Measurements from ENCODE around the gene RGS19.
"Not testable (repeated sequence)": the region's sequence is repeated elsewhere in the genome, so short reads cannot be mapped to it uniquely, and the experiment has no call there.

The RGS19 gene

GRCh38 chr20:64095455-64095854 is 16.1 kb upstream of the RGS19 start:
- DNase-seq (ENCODE audit: low read depth): no peak

DNA sequence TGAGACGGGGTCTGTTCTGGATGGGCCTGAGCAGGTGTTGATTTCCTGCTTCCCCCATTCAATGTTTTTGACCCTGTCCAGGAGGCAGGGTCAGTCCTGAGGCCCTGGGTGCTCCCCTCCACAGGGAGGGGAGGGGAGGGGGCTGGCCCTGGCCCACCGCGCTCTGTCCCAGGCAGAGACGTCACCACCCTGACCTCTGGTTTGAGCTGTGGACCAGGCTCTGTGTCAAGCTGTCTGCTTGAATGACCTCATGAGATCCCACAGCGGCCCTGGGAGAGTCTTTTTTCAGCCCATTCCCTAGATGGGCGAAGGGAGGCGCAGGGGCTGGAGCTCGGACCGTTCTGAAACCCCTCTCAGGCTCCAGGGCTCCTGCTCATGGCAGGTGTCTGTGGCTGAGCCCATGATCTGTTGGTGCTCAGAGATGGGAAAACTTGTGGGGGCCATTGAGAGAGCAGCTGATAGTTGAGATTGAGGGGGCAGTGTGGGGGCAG is 13.7 kb upstream of the RGS19 start:
- no peak for DNase-seq (ENCODE audit: low read depth)

- no peak for DNase-seq (ENCODE audit: low read depth)
Observed at GRCh38 chr20:64092258-64093012, 13.1 kb upstream of the RGS19 start.

DNA sequence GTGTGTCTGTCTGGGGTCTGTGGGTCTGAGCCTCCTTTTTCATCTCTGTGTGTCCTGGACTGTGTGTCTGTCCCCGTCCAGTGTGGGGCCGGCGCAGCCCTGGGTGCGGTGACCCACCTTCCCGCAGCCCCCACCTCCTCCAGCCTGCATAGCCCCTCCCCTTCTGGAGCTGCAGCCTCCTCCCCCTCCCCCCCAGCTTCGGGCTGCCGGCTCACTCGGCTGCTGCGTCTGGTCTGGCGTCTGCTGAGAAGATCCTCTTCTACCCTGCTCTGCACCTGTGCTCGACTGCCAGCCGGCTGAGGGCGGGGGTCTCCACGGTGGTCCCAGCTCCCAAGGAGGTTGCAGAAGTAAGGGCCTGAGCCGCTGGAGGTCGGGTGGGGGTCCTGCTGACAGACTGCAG is 12.5 kb upstream of the RGS19 start:
- no peak for DNase-seq (ENCODE audit: low read depth)

- DNase-seq (ENCODE audit: low read depth): no peak
Observed at GRCh38 chr20:64091340-64091739, 12.0 kb upstream of the RGS19 start.

- no peak for DNase-seq (ENCODE audit: low read depth)
Observed at GRCh38 chr20:64090165-64090564, 10.8 kb upstream of the RGS19 start.

GRCh38 chr20:64088586-64088985 is 9.3 kb upstream of the RGS19 start:
- DNase-seq (ENCODE audit: low read depth): not testable (repeated sequence)

- not testable (repeated sequence) for DNase-seq (ENCODE audit: low read depth)
Observed at GRCh38 chr20:64087226-64087825, 8.0 kb upstream of the RGS19 start.

- no peak for DNase-seq (ENCODE audit: low read depth)
Observed at GRCh38 chr20:64086801-64087200, 7.5 kb upstream of the RGS19 start.

- no peak for DNase-seq (ENCODE audit: low read depth)
Observed at GRCh38 chr20:64084685-64085152, 5.4 kb upstream of the RGS19 start.

DNA sequence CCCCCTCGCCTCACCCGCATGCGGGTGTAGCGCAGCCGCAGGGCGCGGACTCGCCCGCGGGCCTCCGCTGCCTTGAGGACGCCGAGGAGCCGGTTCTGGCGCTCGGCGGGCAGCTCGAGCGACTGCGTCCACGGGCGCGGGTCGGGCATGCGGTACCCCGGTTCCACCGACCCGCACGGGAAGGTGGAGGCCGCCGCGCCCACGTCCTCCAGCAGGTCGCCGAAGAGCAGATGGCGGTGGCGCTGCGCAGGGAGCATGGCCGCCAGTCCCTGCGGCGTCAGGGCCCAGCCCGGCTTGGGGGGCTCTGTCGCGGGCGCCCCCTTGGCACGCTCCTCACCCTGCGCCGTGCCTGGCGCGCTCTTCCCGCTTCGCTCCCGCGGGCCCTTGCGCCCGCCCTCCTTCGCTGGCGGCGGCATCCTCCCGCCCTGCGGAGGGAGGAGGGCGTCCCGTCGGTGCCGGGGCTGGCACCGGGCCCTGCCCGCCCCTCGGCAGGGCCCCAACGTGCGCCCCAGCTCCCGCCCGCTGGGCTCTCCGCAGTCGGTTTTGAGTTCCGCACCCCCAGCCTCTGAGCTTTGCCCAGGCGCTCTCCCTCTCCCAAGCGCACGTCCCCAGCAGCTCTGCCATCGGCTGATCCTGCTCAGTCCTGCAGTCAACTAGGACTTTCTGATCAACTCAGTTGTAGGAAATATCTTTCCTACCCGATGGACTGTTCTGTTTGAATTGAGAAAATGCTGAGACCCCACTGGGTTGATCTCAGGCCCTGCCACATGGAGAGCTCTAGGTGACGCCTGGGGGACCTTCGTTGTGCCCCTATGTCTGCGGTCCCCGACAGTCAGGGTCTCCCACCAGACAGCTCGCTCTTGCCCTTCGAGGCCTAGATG is 4.7 kb upstream of the RGS19 start, which contains the start of gene LKAAEAR1:
TSS of gene LKAAEAR1 (minus strand) at position 595 of the 881 bp plus-strand sequence. CDS start at position 416, 179 bp downstream.
- DNase-seq (ENCODE audit: low read depth): no peak

DNA sequence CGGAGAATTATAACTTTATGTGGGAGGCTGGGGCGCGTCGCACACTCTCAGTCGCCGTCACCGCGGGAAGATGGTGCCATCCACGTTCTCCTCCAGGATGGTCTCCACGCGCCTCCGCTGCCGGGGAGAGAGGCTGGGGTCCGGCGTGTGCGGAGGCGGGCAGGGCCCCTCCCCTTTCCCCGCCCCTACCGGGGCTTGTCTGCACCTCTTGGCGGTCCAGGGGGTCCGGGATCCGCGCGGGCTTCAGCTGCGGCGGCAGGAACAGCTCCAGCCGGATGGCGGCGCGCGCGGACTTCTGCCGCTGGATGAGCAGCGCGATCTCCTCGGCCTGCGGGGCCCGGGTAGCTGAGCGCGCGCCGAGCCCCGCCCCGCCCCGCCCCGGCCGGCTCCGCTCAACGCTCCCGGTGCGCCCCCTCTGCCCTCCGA is 4.1 kb upstream of the RGS19 start:
- DNase-seq (ENCODE audit: low read depth): peak; percentile 45

- no peak for DNase-seq (ENCODE audit: low read depth)
Observed at GRCh38 chr20:64082820-64083377, 3.6 kb upstream of the RGS19 start.

GRCh38 chr20:64082126-64082731 is 2.9 kb upstream of the RGS19 start:
- no peak for DNase-seq (ENCODE audit: low read depth)

- no peak for DNase-seq (ENCODE audit: low read depth)
Observed at GRCh38 chr20:64081624-64081964, 2.3 kb upstream of the RGS19 start.

GRCh38 chr20:64080813-64081623 is 1.7 kb upstream of the RGS19 start:
- no peak for DNase-seq (ENCODE audit: low read depth)

DNA sequence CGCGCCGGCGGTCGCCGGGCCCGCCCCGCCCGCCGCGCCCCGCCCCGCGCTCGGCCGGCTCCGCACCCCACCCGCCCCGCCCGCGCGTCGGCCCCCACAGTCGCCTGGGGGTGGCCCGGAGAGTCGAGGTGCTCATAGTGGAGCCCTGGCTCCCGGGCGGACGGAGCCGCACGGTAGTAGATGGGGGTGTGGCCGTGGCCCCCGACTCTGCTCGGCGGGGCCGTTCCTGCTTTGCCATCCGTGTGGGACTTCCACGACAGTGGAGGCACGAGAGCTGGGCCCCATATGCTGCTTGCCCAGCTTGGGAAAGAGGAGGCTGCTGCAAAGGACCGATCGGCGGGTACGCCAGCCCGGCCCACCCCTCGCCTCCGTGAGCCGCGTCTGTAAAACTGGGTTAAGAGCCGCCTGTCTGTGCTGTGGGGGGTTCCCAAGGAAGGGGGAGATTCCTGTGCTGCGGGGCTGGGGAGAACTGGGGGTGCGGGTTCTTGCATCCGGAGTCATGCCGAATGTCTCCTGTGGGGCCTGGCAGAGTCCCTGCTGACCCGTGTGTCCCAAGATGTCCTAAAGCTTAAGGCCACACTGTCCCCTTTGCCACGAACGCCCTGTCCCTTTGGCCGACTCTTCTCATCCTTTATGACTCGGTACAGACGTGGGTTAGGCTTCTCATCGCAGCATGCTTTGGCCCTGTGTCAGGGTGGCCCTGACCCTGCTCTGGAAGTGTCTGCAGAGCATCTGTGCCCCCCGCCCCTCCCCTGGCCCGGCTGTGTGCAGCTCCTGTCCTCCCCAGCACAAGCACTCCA is 895 bp upstream of the RGS19 start, which contains the start of gene OPRL1:
TSS of gene OPRL1 (plus strand) at position 70 of the 800 bp plus-strand sequence. CDS start 12,639 bp downstream, outside the sequence.
- peak; percentile 49 for DNase-seq (ENCODE audit: low read depth)

- DNase-seq (ENCODE audit: low read depth): no peak
Observed at GRCh38 chr20:64078934-64079272, 415 bp downstream of the RGS19 start.

DNA sequence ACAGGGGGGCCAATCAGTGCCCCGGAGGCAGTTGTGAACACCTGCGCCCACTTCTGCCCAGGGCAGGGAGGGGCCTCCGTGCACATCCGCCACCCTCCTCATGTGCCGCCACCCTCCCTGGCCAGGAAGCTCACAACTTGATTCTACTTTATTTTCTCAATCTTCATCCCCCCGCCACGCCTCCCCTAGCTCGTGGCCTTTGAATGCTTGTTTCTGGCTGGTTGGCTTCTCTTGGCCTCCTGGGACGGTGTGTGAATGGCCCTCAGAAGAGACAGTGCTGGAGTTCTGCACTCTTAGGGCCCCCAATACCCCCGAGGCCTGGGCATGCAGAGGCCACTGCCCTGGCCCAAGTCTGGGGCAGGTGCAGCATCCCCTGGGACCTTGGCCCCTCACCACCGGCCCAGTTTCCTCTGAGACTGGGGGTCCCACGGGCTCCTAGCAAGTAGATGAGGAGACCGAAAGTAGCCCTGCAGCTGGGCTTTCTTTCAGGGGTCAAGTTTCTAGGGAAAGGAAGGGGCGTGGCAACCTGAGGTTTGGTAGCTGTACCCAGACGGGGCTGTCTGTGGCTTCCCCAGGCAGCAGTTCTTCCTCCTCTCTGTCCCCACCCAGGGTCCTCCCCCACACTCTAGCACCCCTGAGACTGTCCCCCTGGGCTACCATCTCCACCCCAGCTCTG is 1.3 kb downstream of the RGS19 start:
- DNase-seq (ENCODE audit: low read depth): peak; percentile 38
